HepG2 (cell line): ENCODE data around the gene SYMPK. TPM values are rescaled to one million over a fixed set of nuclear protein-coding genes. Genes with fewer than 3 reads are reported as not detected.

Experiments used
- ATAC-seq: fragments of 200-7000 bp; cut with Tn5 transposase; 3 replicates; pipeline ENCODE4 v1.9.1; 2020; ENCODE audit warnings: mild to moderate bottlenecking, moderate library complexity
- BruUV-seq: library from RNA; stranded (reverse); fragments of 400-500 nt; replicated peaks from 2 replicates; lab custom pipeline; 2021; lab: Mats Ljungman, UMichigan
- CTCF ChIA-PET: fragments of 300-600 bp; formaldehyde crosslinking; extraction: SDS; loops from one replicate; lab custom pipeline; 2021; ENCODE audit warnings: low total read pairs, inconsistent platforms, low intra/inter-chr PET ratio; lab: Yijun Ruan, JAX
- POLR2A ChIA-PET: fragments of 350-600 bp; sonication (Branson Sonifier 250); formaldehyde crosslinking; loops from one replicate; lab custom pipeline; 2020; ENCODE audit warnings: antibody characterized with exemption, inconsistent platforms; lab: Yijun Ruan, JAX
- DNase-seq: peaks from one replicate; pipeline ENCODE4 v3.0.0-alpha.2; 2015; ENCODE audit warnings: low spot score
- FAIRE-seq: peaks from 3 replicates; lab custom pipeline; 2011; peaks lifted over from hg19 to GRCh38; lab: Jason Lieb, UNC
- H2AFZ ChIP-seq: one replicate; pipeline ENCODE4 v1.6.1; 2011; ENCODE audit warnings: low read length, inconsistent platforms
- H3K27ac ChIP-seq: fragments of 300-600 bp; 3 replicates; pipeline ENCODE4 v1.8.0; 2011; ENCODE audit warnings: mixed run types, mild to moderate bottlenecking, mixed read lengths, low read length, inconsistent platforms; ENCODE audit not compliant: insufficient read depth; ENCODE audit errors: extremely low read length
- H3K27me3 ChIP-seq, 2 experiments: fragments of 200-600 bp in 1 of 2; 2 replicates in 1 of 2; 3 replicates in 1 of 2; pipeline versions ENCODE4 v1.6.0 to v1.8.0; 2011; ENCODE audit warnings: low read length in 2 of 2, mild to moderate bottlenecking in 2 of 2, moderate library complexity in 2 of 2, inconsistent platforms in 1 of 2; ENCODE audit not compliant: insufficient read depth in 2 of 2, control insufficient read depth in 1 of 2
- H3K36me3 ChIP-seq, 2 experiments: fragments of 200-600 bp in 1 of 2; replicated peaks in 1 of 2; 2 replicates in 1 of 2; 3 replicates in 1 of 2; pipeline versions ENCODE4 v1.5.1 to v1.8.0; 2011; ENCODE audit warnings: low read length in 2 of 2, inconsistent platforms in 1 of 2; ENCODE audit not compliant: insufficient read depth in 2 of 2, control insufficient read depth in 1 of 2
- H3K4me1 ChIP-seq: 2 replicates; pipeline ENCODE4 v1.5.1; 2012; ENCODE audit warnings: low read length, inconsistent platforms; ENCODE audit not compliant: insufficient read depth
- H3K4me2 ChIP-seq: 2 replicates; pipeline ENCODE4 v1.6.0; 2011; ENCODE audit warnings: low read depth, low read length, inconsistent platforms
- H3K4me3 ChIP-seq, 3 experiments: fragments of 200-600 bp in 1 of 3; sonication (generic), shearing (Covaris generic) in 1 of 3; replicated peaks in 1 of 3; 2 replicates each; pipeline ENCODE4 v1.5.1; 2011 to 2016; ENCODE audit warnings: low read length in 3 of 3, inconsistent platforms in 2 of 3, low read depth in 2 of 3, mild to moderate bottlenecking in 2 of 3, control low read depth in 1 of 3, mixed read lengths in 1 of 3; ENCODE audit not compliant: insufficient read depth in 1 of 3
- H3K79me2 ChIP-seq: one replicate; pipeline ENCODE4 v1.6.1; 2011; ENCODE audit warnings: low read length, inconsistent platforms; ENCODE audit not compliant: insufficient read depth
- H3K9ac ChIP-seq: 2 replicates; pipeline ENCODE4 v1.6.0; 2011; ENCODE audit warnings: mild to moderate bottlenecking, low read depth, low read length, inconsistent platforms; ENCODE audit not compliant: insufficient read depth
- H3K9me3 ChIP-seq: 2 replicates; pipeline ENCODE4 v1.5.1; 2012; ENCODE audit warnings: mild to moderate bottlenecking, low read length
- H4K20me1 ChIP-seq: 2 replicates; pipeline ENCODE4 v1.6.0; 2011; ENCODE audit warnings: inconsistent platforms, mild to moderate bottlenecking, low read length, moderate library complexity; ENCODE audit not compliant: insufficient read depth
- ATAD3A ChIP-seq: sonication (generic); formaldehyde crosslinking; IDR thresholded peaks from 2 replicates; pipeline ENCODE4 v1.4.0; 2020; ENCODE audit warnings: missing genetic modification reagents
- ETV6 ChIP-seq: sonication (generic); formaldehyde crosslinking; conservative IDR thresholded peaks from 2 replicates; pipeline ENCODE4 v1.4.0; 2020; ENCODE audit warnings: missing genetic modification reagents
- RORA ChIP-seq: sonication (generic); formaldehyde crosslinking; IDR thresholded peaks from 2 replicates; pipeline ENCODE4 v1.5.0; 2020; ENCODE audit warnings: mild to moderate bottlenecking, missing genetic modification reagents, moderate library complexity
- SNAPC2 ChIP-seq: sonication (generic); formaldehyde crosslinking; IDR thresholded peaks from 2 replicates; pipeline ENCODE4 v1.8.1; 2022; ENCODE audit warnings: mild to moderate bottlenecking, missing genetic modification reagents
- TCF12 ChIP-seq, 2 experiments: fragments of 450-650 bp in 1 of 2; sonication (generic) in 1 of 2; formaldehyde crosslinking in 1 of 2; IDR thresholded peaks; 2 replicates each; pipeline versions ENCODE4 v1.6.1 to v1.8.0; 2017 to 2022; ENCODE audit warnings: antibody characterized with exemption in 1 of 2, mild to moderate bottlenecking in 1 of 2, missing genetic modification reagents in 1 of 2, moderate library complexity in 1 of 2
- TCF7L2 ChIP-seq: IDR thresholded peaks from 2 replicates; pipeline ENCODE4 v1.6.1; 2011; ENCODE audit warnings: mild to moderate bottlenecking, low read depth, low read length, moderate library complexity
- TGIF2 ChIP-seq: IDR thresholded peaks from 2 replicates; pipeline ENCODE4 v1.6.1; 2016; ENCODE audit warnings: control low read depth, missing compliant biosample characterization
- ZBTB20 ChIP-seq: sonication (generic); formaldehyde crosslinking; IDR thresholded peaks from 2 replicates; pipeline ENCODE4 v1.8.1; 2023; ENCODE audit warnings: missing genetic modification reagents, low read depth, mild to moderate bottlenecking, borderline replicate concordance
- ZFP90 ChIP-seq: sonication (generic); formaldehyde crosslinking; IDR thresholded peaks from 2 replicates; pipeline ENCODE4 v1.8.0; 2022; ENCODE audit warnings: missing genetic modification reagents, mild to moderate bottlenecking, inconsistent platforms, borderline replicate concordance
- ZNF143 ChIP-seq: sonication (generic); formaldehyde crosslinking; IDR thresholded peaks from 2 replicates; pipeline ENCODE4 v1.4.0; 2020; ENCODE audit warnings: missing genetic modification reagents
- ZNF335 ChIP-seq: sonication (generic); formaldehyde crosslinking; IDR thresholded peaks from 2 replicates; pipeline ENCODE4 v1.4.0; 2020; ENCODE audit warnings: missing genetic modification reagents
- ZNF878 ChIP-seq: sonication (generic); formaldehyde crosslinking; IDR thresholded peaks from 2 replicates; pipeline ENCODE4 v1.8.1; 2023; ENCODE audit warnings: mild to moderate bottlenecking, missing genetic modification reagents, moderate library complexity
- WGBS: methylation state at CpG from one replicate; pipeline ENCODE4 v1.1.6; 2017; ENCODE audit warnings: low lambda C conversion rate; 5-methylcytosine and 5-hydroxymethylcytosine counted together
- in situ Hi-C: cut with HindIII; loops from 2 replicates; pipeline ENCODE4 v1.10.0; 2017; ENCODE audit warnings: low pct_unique_long_range_greater_than_20kb; ENCODE audit not compliant: extremely low pct_ligation_motif_present
- intact Hi-C: fragments of 100-400 bp; cut with micrococcal nuclease; formaldehyde crosslinking; loops from one replicate; pipeline ENCODE4 v1.10.0; 2022; ENCODE audit not compliant: unreplicated experiment
- polyA plus RNA-seq, 8 experiments: library from polyadenylated mRNA; depleted of rRNA in 3 of 8; stranded (reverse) in 7 of 8; unstranded in 1 of 8; fragments of >200 nt; fragmentation: Illumina TruSeq in 4 of 8; extraction: Trizol in 4 of 8; gene quantifications; 2 replicates each; pipeline versions ENCODE4 v1.2.1 to v1.2.3, GENCODE V29; 2011 to 2016; ENCODE audit warnings: low read depth in 4 of 8, missing spikeins in 1 of 8, mixed read lengths in 1 of 8; ENCODE audit not compliant: insufficient read depth in 1 of 8
- total RNA-seq, 5 experiments: library from RNA; depleted of rRNA; stranded (reverse); fragments of >200 nt; fragmentation: Illumina TruSeq; extraction: Trizol; gene quantifications; 2 replicates each; pipeline ENCODE4 v1.2.3, GENCODE V29; 2016; ENCODE audit warnings: low read depth in 1 of 5
- TF ChIP-seq, protein P1 (sequence below): sonication (generic); formaldehyde crosslinking; IDR thresholded peaks from 2 replicates; pipeline ENCODE4 v1.4.0; 2020; ENCODE audit warnings: missing genetic modification reagents, mild to moderate bottlenecking, borderline replicate concordance
- TF ChIP-seq, protein P2 (sequence below): sonication (generic); formaldehyde crosslinking; IDR thresholded peaks from 2 replicates; pipeline ENCODE4 v1.8.0; 2022; ENCODE audit warnings: mild to moderate bottlenecking, missing genetic modification reagents

SYMPK gene
- total and polyA plus RNA-seq, 2 of the 13 experiments (the other 11 are each of a cell fraction or from before 2014, with no cell fraction given), result 21.9 to 55.7 TPM

GRCh38 chr19:45890877-45891276, 27.9 kb upstream of the SYMPK start:
- no peak overlapping the region for H3K4me3 ChIP-seq
- TF ChIP-seq, protein P1, sequence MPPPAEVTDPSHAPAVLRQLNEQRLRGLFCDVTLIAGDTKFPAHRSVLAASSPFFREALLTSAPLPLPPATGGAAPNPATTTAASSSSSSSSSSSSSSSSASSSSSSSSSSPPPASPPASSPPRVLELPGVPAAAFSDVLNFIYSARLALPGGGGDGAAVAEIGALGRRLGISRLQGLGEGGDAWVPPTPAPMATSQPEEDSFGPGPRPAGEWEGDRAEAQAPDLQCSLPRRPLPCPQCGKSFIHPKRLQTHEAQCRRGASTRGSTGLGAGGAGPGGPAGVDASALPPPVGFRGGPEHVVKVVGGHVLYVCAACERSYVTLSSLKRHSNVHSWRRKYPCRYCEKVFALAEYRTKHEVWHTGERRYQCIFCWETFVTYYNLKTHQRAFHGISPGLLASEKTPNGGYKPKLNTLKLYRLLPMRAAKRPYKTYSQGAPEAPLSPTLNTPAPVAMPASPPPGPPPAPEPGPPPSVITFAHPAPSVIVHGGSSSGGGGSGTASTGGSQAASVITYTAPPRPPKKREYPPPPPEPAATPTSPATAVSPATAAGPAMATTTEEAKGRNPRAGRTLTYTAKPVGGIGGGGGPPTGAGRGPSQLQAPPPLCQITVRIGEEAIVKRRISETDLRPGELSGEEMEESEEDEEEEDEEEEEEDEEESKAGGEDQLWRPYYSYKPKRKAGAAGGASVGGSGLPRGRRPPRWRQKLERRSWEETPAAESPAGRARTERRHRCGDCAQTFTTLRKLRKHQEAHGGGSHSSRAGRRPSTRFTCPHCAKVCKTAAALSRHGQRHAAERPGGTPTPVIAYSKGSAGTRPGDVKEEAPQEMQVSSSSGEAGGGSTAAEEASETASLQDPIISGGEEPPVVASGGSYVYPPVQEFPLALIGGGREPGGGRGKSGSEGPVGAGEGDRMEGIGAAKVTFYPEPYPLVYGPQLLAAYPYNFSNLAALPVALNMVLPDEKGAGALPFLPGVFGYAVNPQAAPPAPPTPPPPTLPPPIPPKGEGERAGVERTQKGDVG, result no peak
- no peak for TF ChIP-seq ETV6 (CRISPR knock-in tag)
- no peak for TF ChIP-seq TCF12 (IDR thresholded peaks at IDR 0.05)
- no peak for TF ChIP-seq TCF12 (CRISPR knock-in tag; IDR thresholded peaks at IDR 0.05)
- TF ChIP-seq, protein P2, sequence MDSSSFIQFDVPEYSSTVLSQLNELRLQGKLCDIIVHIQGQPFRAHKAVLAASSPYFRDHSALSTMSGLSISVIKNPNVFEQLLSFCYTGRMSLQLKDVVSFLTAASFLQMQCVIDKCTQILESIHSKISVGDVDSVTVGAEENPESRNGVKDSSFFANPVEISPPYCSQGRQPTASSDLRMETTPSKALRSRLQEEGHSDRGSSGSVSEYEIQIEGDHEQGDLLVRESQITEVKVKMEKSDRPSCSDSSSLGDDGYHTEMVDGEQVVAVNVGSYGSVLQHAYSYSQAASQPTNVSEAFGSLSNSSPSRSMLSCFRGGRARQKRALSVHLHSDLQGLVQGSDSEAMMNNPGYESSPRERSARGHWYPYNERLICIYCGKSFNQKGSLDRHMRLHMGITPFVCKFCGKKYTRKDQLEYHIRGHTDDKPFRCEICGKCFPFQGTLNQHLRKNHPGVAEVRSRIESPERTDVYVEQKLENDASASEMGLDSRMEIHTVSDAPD (CRISPR knock-in tag), result no peak
- TF ChIP-seq RORA, result no peak
- no peak for TF ChIP-seq TCF7L2
- no peak for TF ChIP-seq ZFP90 (CRISPR knock-in tag)
- no peak for TF ChIP-seq SNAPC2 (CRISPR knock-in tag)
- no peak for TF ChIP-seq ATAD3A (CRISPR knock-in tag)
- TF ChIP-seq TGIF2, result no peak
- TF ChIP-seq ZNF335 (CRISPR knock-in tag), result no peak
- no peak for TF ChIP-seq ZBTB20
- no peak for TF ChIP-seq ZNF143 (CRISPR knock-in tag)
- no peak for TF ChIP-seq ZNF878
- TF ChIP-seq, all 625 proteins: peak for 0
- intact Hi-C loops, result no loop called here
- 97% methylated on average over 12 of the region's 17 CpGs for WGBS
- ATAC-seq (no peak), DNase-seq (no peak), FAIRE-seq (no peak)
- in situ Hi-C loops, result no loop called here
- Histone ChIP-seq H3K27me3 (no peaks in the 10 kb centered on the region), H3K9ac (no peak overlapping the region), H4K20me1 (no peaks in the 10 kb centered on the region), H3K9me3 (no peaks in the 10 kb centered on the region), H3K27ac (no peak overlapping the region), H3K79me2 (peaks cover 3% of the 10 kb centered on the region), H3K4me2 (no peak overlapping the region), H3K36me3 (no peaks in the 10 kb centered on the region; a peak in 1 of 5 replicates), H3K4me1 (peaks cover 13% of the 10 kb centered on the region), H2AFZ (no peak overlapping the region)
- BruUV-seq, result no TSS peak
- CTCF ChIA-PET, result no interaction called here
- POLR2A ChIA-PET, result no interaction called here
